Measurements from ENCODE around the gene CA9.

CA9 gene

DNA sequence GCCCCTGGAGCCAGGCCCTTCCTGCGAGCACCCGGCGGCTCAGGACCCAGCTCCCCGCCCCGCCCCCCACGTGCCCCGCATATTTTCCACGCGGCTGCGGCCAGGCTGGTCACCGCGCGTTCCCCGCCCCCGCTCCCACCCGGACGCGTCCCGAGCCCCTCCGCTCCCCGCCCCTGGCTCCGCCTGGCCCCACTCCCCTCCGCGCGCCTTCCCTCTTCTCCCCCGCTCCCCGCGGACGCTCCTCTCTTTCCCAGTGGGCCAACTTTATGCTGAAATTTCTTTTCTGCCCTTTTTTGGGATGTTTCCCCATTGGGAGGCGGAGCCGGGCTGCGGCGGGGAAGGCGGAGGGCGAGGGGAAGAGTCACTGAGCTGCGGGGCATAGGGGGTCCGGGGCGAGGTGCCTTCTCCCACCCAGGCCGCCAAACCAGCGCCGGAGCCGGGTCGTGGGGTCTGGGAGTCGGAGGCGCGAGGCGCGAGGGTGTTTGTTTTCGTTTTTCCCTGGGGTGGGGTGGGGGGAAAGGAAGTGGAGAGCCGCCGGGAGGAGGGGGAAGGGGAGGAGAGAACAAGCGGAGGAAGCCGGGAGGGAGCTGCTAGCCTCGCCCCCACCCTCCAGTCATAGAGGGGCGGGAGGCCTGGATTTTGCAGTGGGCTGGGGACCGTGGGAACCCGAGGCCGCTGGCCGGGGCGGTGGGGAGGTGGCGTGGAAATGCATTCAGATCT lies 17.0 kb downstream of the CA9 start:
- in situ Hi-C loops (cut with MboI; ENCODE audit: low sequenced_read_pairs) = no loop called here

- in situ Hi-C loops (cut with MboI; ENCODE audit: low sequenced_read_pairs) = no loop called here
These were observed 17.6 kb downstream of the CA9 start for GRCh38 chr9:35691334-35691650.

- in situ Hi-C loops (cut with MboI; ENCODE audit: low sequenced_read_pairs) = no loop called here
These were observed 18.1 kb downstream of the CA9 start for GRCh38 chr9:35691757-35692301.

DNA sequence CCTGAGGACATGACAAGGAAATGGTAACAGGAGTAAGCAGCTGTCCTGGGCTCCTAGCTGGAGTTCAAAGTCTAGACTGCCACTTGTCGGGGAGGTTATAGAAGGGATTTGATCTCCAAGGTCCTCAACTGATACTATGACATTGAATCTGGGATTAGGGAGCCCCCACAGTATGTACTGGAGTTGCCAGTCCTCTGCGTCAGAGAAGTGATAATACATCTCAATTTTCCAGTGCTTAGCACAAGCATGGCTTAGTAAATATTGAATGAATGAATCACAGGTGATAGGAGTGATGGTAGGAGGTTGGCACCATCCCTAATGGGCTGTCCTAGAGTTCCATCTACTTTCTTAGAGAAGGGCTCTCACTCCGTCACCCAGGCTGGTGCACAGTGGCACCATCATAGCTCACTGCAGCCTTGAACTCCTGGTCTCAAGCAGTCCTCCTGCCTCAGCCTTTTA lies 22.2 kb downstream of the CA9 start:
- in situ Hi-C loops (cut with MboI; ENCODE audit: low sequenced_read_pairs) = no loop called here

DNA sequence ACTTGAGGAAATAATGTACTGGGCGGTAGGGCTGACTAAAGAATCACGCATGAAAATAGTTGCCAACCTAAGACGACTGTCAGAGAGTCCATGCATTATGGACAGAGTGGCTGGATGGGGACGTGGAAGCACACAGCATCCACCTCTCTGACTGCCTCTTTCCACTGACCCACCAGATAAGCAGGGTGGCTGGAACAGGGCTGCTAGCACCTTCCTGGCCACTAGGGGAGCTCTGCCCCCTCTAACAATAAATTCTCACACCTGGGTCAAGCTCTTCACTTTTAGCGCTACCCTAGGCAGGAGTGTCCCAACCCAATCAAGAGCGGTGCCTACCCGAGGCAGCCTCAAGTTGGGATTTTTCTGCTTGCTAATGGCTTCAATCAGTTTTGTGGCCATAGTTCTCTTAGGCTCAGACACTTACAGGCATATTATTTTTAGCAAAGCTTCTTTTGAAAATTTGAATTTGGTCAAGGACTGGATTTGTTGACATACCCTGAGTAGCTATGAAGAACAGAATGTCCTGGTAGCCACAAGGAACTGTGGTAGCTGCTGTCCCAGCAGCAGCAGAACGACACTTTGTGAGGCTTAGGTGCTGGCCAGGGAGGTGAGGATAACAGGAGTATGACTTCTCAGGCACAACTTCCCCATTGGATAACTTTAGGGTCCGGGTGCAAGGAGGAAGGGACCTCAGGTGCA lies 22.9 kb downstream of the CA9 start:
- in situ Hi-C loops (cut with MboI; ENCODE audit: low sequenced_read_pairs) = no loop called here

DNA sequence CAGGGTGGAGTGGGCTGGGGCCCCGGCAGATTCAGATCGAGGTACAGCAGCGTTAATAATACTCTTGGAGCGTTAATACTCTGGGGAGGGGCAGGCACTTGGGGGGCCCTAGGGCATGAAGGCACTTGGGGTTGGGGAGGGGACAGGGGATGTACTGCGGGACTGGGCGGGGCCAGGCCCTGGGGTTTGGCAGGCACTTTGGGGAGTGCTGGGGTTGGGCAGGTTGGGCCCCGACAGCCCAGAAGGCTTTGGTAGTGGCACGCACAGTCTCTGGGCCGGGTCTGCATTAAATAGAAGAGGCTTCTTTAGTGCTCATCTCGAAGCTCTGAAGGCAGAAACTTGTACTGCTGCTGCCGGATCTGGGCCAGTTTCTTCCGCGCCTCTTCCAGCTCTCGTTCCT lies 23.8 kb downstream of the CA9 start:
- in situ Hi-C loops (cut with MboI; ENCODE audit: low sequenced_read_pairs) = no loop called here

DNA sequence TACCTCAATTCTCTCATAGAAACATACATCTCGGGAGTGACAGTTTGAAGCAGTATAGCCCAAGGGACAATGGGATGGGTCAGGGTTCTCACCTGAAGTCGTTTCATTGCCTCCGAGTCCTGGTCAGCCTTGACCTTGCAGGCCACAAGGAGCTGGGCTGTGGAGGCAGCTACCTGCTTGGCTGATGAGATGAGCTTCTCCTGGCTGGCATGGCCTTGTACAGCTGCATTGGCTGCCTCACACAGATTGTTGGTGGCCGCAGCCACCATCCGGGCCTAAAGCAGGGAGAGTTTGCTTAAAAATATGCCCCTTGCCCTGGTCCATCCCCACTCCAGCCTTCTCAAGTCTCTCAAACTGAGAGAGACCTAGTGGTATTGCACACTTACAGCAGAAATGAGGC lies 24.5 kb downstream of the CA9 start:
- in situ Hi-C loops (cut with MboI; ENCODE audit: low sequenced_read_pairs) = no loop called here

DNA sequence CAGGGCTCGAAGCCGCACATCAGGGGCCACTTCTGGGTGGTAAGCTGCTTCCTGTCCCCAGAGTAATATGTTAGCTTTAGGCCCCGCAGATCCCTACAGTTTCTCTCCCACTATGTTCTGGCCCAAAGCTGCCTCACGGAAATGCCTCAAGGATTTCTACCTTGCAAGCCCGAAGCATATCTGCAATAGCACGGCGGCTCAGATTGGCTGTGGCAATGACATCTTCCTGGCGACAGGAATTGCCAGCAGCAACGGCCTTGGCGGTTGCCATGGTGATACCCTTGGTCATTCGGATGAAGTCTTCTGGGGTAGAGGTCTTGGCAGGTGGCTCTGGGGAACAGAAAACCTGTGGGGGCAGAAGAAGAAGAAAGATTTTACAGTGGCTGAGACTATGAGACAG lies 26.3 kb downstream of the CA9 start:
- in situ Hi-C loops (cut with MboI; ENCODE audit: low sequenced_read_pairs) = loop anchor here (25.0 kb wide), 1 partner anchor 638 kb away; the partner anchor contains the start of gene VCP

DNA sequence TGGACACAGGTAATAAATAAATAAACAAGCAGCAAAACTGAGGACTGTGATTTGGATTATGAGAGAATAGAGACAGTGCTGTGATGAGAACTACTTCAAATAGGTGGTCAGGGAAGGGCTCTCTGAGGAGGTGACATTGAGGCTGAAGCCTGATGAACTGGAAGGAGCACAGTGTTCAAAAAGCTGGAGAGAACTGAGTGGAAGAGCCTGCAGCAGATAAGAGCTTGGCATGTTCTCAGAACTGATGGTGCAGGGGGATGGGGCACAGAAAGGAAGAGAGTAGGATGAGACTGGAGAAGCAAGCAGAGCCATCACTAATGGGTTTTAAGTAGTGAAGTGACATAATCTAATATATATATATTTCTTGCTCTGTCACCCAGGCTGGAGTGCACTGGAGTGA lies 27.2 kb downstream of the CA9 start:
- in situ Hi-C loops (cut with MboI; ENCODE audit: low sequenced_read_pairs) = loop anchor here (25.0 kb wide), 1 partner anchor 639 kb away; the partner anchor contains the start of gene VCP

DNA sequence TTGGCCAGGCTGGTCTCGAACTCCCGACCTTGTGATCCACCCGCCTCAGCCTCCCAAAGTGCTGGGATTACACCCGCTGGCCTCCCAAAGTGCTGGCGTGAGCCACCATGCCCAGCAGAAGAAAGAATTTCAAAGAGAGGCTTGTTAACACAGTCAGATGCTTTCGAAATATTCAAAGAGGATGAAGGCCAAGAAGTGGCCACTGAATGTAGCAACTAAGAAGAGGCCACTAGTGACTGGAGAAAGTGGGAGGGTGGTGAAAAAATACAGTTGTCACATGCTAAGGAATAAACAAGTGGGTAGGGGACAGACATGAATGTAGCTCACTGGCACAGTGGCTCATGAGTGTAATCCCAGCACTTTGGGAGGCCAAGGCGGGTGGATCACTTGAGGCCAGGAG lies 29.0 kb downstream of the CA9 start:
- in situ Hi-C loops (cut with MboI; ENCODE audit: low sequenced_read_pairs) = loop anchor here (25.0 kb wide), 1 partner anchor 640 kb away; the partner anchor contains the start of gene VCP

GRCh38 chr9:35703906-35704672 lies 30.4 kb downstream of the CA9 start:
- in situ Hi-C loops (cut with MboI; ENCODE audit: low sequenced_read_pairs) = loop anchor here (25.0 kb wide), 1 partner anchor 642 kb away; the partner anchor contains the start of gene VCP

DNA sequence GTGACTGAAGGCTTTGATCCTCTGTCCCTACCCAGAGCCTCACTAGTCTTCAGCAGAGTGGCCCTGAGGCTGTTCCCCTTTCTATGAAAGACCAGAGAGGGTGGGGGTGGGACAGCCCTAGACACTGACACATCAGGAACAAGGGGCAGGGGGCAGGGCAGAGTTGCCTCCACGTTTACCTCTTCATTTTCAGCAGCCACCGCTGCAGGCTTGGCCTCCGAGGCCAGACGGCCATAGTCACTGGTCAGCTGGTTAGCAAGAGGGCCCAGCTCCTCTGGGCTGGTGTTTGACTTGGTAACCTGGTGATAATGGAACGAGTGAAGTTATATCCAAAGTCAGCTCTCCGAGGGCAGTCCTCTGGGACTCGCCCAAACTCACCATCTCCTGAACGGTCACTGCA lies 31.6 kb downstream of the CA9 start:
- in situ Hi-C loops (cut with MboI; ENCODE audit: low sequenced_read_pairs) = loop anchor here (25.0 kb wide), 1 partner anchor 643 kb away; the partner anchor contains the start of gene VCP

DNA sequence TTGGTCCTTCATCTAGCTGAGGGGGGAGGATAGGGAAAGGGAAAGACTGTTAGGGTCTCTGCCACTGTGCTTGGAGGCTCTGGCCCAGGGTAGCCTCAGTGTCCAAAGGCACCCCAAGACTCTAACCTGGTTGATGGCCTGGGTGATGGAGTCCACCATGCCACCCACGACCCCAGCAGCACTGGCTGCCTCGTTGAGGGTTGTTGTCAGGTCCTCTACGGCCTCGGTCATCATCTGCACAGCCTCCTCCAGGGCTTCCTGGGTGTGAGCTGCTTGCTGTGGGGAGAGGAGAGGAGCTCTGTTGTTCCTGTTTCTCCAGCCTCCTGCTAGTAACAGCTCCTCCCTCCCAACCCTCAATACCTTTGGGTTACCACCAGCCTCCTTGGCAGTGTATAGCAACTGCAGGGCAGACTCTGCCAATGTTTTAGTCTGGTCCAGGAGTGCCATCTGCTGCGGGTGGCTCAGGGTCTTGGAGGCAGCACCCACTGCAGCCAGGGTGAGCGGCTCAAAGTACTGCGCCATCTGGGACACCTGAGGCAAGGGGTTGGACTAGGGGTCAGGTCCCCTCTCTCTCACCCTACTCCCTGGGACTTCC lies 32.2 kb downstream of the CA9 start:
- in situ Hi-C loops (cut with MboI; ENCODE audit: low sequenced_read_pairs) = loop anchor here (25.0 kb wide), 1 partner anchor 644 kb away; the partner anchor contains the start of gene VCP

GRCh38 chr9:35706951-35707350 lies 33.2 kb downstream of the CA9 start:
- in situ Hi-C loops (cut with MboI; ENCODE audit: low sequenced_read_pairs) = loop anchor here (25.0 kb wide), 1 partner anchor 645 kb away; the partner anchor contains the start of gene VCP

- in situ Hi-C loops (cut with MboI; ENCODE audit: low sequenced_read_pairs) = loop anchor here (25.0 kb wide), 1 partner anchor 646 kb away; the partner anchor contains the start of gene VCP
These were observed 34.4 kb downstream of the CA9 start for GRCh38 chr9:35708146-35708545.

DNA sequence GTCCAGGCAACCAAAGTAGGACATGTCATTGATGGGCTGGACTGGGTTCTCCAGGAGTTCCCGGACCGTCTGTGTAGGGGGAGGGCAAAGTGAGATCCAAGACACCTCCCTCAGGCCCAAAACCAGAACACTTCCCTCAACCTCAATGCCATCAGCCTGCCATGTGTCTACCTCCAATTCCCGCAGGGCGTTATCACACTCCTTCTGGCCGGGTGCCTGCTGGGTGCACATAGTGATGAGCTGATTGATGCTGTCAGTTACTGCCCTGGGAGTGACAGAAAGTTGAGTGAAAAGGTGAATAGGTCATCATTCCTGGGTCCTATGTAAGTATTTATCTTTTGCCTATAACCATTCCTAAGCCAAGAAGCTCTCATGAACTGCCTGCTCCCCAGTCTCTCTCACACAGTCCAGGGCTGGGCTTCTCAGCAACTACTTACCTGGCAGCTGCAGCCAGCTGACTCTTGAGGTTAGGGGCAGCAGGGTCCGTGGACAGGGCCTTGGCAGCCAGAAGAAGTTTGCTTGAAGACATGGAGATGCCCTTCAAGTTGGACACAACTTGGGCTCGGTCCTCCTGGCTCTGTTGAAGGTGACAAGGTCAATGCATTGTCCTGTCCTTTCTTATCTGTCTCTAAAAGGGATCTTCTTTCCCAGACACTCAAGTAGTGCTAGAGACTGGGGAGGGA lies 37.2 kb downstream of the CA9 start:
- in situ Hi-C loops (cut with MboI; ENCODE audit: low sequenced_read_pairs) = loop anchor here (25.0 kb wide), 1 partner anchor 649 kb away; the partner anchor contains the start of gene VCP

DNA sequence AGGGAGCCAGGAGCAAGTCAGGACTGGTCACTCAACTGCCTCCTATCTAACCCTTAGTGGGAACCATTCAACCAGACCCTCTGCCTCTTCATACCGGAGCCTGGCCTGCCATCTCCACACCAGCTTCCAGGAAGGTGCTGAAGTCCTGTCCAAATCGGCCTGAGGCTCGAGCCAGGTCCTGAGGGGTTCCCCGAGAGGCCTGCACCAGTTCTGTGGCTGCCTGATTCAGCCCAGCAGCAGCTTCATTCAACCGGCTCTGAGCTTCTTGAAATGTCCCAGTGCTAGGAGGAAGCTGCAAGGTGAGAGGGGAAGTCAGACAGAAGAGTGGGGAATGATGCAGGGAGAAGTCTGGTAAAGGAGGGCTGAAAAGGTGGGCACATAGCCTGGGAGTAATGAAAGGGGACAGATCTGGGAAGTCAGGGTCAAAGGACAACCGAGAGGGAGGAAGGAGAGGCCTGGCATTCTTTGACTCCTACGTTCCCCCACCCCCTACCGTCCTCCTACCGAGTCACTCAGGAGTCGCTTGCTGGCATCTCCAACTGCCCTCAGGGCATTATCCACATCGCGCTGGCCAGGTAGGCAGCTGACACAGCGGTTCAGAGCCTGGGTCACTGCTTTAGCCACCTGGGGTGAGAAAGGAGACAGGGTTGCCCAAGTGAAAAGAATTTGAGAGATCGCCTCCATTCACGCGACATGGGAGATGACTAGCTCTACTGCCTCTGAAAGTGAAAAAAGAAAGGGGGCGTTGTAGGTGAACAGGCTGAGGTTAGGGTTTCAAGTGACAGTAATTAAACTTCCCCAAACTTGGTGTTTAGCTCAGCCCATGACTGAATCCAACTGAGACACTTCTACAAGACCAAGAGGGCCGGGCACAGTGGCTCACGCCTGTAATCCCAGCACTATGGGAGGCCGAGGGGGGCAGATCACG lies 38.0 kb downstream of the CA9 start:
- in situ Hi-C loops (cut with MboI; ENCODE audit: low sequenced_read_pairs) = loop anchor here (25.0 kb wide), 1 partner anchor 649 kb away; the partner anchor contains the start of gene VCP

DNA sequence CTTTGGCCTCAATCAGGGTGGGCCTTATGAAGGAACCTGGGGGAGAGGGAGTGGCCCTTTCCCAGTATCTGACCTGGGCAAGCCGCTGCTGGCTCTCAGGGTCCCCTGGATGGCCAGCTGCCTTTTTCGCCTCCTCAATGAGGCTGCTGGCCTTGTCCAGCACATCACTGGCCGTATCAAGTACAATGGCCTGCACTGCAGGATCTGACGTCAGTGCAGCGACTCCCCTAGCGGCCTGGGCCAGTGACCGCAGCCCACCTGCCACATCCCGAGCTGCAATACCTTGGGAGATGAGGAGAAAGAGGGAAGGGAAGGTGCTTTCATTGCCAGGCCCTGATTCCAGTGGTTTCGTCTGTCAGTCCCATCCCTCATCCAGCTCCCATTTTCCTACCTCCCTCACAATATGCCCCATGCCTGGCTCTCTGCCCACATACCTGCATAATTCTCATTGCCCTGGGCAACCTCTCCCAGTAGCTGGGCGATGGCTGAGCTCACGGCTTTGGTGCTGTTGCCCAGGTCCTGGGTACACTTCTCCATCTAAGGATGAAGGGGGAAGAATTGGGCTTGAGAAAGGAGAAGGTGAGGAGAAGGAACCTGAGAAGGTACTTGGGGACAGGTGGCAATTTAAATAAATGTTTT lies 39.2 kb downstream of the CA9 start:
- in situ Hi-C loops (cut with MboI; ENCODE audit: low sequenced_read_pairs) = loop anchor here (25.0 kb wide), 1 partner anchor 651 kb away; the partner anchor contains the start of gene VCP
